NK-92 (cell line): Measurements from ENCODE around the gene PCNX4.

Experiments used
- DNase-seq: peaks from one replicate; lab custom pipeline; 2025; ENCODE audit not compliant: unreplicated experiment; lab: John Stamatoyannopoulos, UW

PCNX4 gene

GRCh38 chr14:60204843-60205774 is 113.4 kb downstream of the PCNX4 start:
- DNase-seq, result no peak

GRCh38 chr14:60206249-60206670 is 114.5 kb downstream of the PCNX4 start:
- DNase-seq, result no peak

- no peak for DNase-seq
These were observed 115.3 kb downstream of the PCNX4 start for GRCh38 chr14:60206837-60207533.

- DNase-seq, result no peak
These were observed 119.0 kb downstream of the PCNX4 start for GRCh38 chr14:60210703-60211102.

- DNase-seq, result no peak
These were observed 119.4 kb downstream of the PCNX4 start for GRCh38 chr14:60211153-60211552.

- no peak for DNase-seq
These were observed 121.0 kb downstream of the PCNX4 start for GRCh38 chr14:60212503-60213371.

GRCh38 chr14:60214003-60214402 is 122.3 kb downstream of the PCNX4 start:
- DNase-seq, result no peak

GRCh38 chr14:60214415-60215126 is 122.8 kb downstream of the PCNX4 start:
- no peak for DNase-seq

- no peak for DNase-seq
These were observed 123.4 kb downstream of the PCNX4 start for GRCh38 chr14:60215127-60215444.

- no peak for DNase-seq
These were observed 124.0 kb downstream of the PCNX4 start for GRCh38 chr14:60215520-60216420.

GRCh38 chr14:60217713-60218112 is 126.0 kb downstream of the PCNX4 start:
- no peak for DNase-seq
